GM10248 (cell line): ENCODE measurements around the gene SLC25A13.
"Not testable (repeated sequence)": the region's sequence is repeated elsewhere in the genome, so short reads cannot be mapped to it uniquely, and the experiment has no call there.

Experiments
- CTCF ChIA-PET: fragments of 300-600 bp; sonication (Branson Sonifier 250); formaldehyde crosslinking; extraction: SDS; loops from one replicate; lab custom pipeline; 2021; ENCODE audit warnings: antibody characterized with exemption; lab: Yijun Ruan, JAX
- POLR2A ChIA-PET: fragments of 350-650 bp; sonication (Branson Sonifier 250); formaldehyde crosslinking; extraction: SDS; loops from one replicate; lab custom pipeline; 2020; ENCODE audit warnings: antibody characterized with exemption; lab: Yijun Ruan, JAX
- DNase-seq: peaks from one replicate; pipeline ENCODE4 v3.0.0; 2012; ENCODE audit errors: extremely low spot score
- CTCF ChIP-seq: IDR thresholded peaks from 2 replicates; pipeline ENCODE4 v1.5.1; 2012; ENCODE audit warnings: mild to moderate bottlenecking, low read depth; ENCODE audit errors: extremely low read depth, missing control alignments, control extremely low read depth

The SLC25A13 gene

DNA sequence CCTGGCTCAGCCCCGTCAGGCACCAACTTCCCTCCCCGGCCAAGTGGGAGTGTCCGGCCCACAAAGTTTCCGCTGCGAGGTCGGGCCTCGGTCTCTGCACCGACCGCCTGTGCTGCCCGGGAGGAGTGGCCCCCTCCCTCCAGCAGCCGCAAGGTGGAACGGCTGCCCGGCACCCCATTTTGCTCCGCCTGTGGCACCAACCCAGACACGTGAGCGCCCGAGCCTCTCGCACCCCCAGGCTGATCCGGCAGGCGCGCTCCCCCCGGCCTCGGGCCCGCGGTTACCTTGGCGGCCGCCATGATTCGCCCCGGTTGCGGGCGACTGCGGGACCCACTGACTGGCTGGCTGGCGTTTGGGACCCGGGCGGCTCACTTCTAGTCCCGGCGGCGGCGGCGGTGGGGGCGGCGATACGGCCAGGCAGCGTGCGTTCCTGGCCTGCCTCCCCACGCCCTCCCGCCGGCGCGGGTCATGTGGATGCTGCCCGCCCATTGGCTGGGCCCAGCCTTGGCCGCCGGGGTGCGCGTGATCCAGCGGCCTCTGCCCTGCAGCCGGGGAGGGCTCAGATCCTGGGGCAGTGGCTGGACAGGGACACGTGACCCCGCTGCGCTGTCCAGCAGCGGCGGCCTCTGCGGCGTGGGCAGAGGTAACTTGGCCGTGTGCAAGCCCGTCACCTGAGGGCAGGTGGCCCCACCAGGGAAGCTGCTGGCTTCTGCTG lies at the start of gene SLC25A13:
SLC25A13 (minus strand) TSS at position 441 of the 715 bp plus-strand sequence; CDS start at position 299, 142 bp downstream.
- POLR2A ChIA-PET: no interaction called here

DNA sequence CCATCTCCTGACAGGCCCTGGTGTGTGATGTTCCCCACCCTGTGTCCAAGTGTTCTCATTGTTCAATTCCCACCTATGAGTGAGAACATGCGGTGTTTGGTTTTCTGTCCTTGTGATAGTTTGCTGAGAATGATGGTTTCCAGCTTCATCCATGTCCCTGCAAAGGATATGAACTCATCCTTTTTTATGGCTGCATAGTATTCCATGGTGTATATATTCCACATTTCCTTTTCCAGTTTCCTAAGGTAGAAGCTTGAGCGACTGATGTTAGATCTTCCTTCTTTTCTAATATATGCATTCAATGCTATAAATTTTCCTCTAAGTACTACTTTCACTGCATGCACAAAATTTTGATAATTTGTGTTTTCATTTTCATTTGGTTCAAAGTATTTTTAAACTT lies 44.0 kb upstream of the SLC25A13 start:
- POLR2A ChIA-PET, CTCF ChIA-PET, DNase-seq: not testable (repeated sequence)

More for the DNA sequence above, at the start of gene SLC25A13:
- peak; percentile 93 for DNase-seq
- no peak for TF ChIP-seq CTCF
- CTCF ChIA-PET: no interaction called here

DNA sequence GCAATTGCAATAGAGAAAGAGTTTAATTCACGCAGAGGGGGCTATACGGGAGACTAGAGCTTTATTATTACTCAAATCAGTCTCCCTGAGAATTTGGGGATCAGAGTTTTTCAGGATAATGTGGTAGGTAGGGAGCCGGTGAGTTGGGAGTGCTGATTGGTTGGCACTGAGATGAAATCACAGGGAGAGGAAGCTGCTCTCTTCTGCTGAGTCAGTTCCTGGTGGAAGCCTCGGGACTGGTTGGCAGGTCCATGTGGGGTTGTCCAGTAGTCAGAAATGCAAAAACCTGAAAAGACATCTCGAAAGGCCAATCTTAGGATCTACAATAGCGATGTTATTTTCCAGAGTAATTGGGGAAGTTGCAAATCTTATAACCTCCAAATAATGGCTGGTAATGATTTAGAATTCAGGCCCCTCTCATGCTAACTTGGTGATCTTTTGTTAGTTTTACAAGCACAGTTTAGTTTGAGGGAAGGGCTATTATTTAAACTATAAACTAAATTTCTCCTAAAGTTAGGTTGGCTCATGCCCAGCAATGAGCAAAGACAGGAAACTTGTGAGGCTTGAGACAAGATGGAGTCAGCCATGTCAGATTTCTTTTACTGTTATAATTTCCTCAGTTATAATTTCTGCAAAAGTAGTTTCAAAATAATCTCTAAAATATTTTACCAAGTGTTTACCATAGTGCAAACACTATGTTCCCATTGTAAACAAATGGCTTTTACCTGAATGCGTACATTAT lies 39.4 kb upstream of the SLC25A13 start:
- CTCF ChIA-PET: no interaction called here
- DNase-seq: no peak
- no peak for TF ChIP-seq CTCF
- POLR2A ChIA-PET: no interaction called here

- no peak for TF ChIP-seq CTCF
- CTCF ChIA-PET: no interaction called here
- POLR2A ChIA-PET: no interaction called here
- no peak for DNase-seq
Observed at GRCh38 chr7:96359876-96360275, 38.0 kb upstream of the SLC25A13 start.

DNA sequence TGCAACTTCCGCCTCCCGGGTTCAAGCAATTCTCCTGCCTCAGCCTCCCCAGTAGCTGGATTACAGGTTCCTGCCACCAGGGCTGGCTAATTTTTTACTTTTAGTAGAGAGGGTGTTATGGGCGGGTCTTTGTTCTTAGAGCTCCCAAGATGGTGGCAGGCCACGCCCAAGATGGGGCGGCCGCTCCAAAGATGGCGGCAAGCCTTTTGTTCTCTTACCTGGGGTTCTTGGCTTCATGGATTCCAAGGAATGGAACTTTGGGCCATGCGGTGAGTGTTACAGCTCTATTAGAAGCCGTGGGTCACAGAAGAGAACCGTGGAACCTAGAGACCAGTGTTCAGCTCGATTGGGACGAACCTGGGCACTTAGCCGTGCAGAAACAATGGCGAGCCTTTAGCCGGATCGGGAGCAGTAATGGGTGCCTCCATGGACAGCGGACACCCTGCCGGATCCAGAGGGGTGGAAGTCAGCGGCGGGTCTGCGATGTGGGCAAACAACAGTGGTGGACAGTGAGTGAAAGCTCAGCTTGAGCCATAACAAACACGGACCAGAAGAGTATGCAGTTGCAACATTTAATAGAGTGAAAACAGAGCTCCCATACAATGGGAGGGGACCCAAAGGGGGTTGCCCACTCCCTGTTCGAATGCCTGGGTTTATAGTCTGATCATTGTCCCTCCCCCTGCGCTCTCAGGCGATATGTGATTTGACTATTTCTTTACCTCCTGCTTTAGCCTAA lies 36.5 kb upstream of the SLC25A13 start:
- POLR2A ChIA-PET, DNase-seq: not testable (repeated sequence)
- CTCF ChIA-PET: interaction anchor here (1.7 to 2.6 kb wide), 2 partner anchors 11 to 16 kb away, joined by 4 to 5 read pairs; no protein-coding TSS in a partner anchor

GRCh38 chr7:96355990-96356506 lies 34.1 kb upstream of the SLC25A13 start:
- POLR2A ChIA-PET: no interaction called here
- CTCF ChIA-PET: interaction anchor here (2.6 kb wide), 1 partner anchor 8 kb away, joined by 5 read pairs; no protein-coding TSS in a partner anchor
- DNase-seq: no peak
- no peak for TF ChIP-seq CTCF

- ChIA-PET CTCF (no interaction called here), POLR2A (no interaction called here)
- no peak for DNase-seq
- TF ChIP-seq CTCF: no peak
Observed at GRCh38 chr7:96354881-96355280, 33.0 kb upstream of the SLC25A13 start.
